Endothelial cell of umbilical vein (primary cell): ENCODE data around the gene TYRP1.

ENCODE experiments used
- EZH2 ChIP-seq: IDR thresholded peaks from 2 replicates; pipeline ENCODE4 v1.6.1; 2012; ENCODE audit warnings: borderline replicate concordance, low read depth, mild to moderate bottlenecking, moderate library complexity, low read length, inconsistent platforms; ENCODE audit not compliant: severe bottlenecking
- JUN ChIP-seq: IDR thresholded peaks from 2 replicates; pipeline ENCODE4 v1.6.1; 2011; ENCODE audit warnings: borderline replicate concordance, low read depth; ENCODE audit not compliant: insufficient read length, insufficient read depth
- MAX ChIP-seq: IDR thresholded peaks from 2 replicates; pipeline ENCODE4 v1.6.1; 2011; ENCODE audit not compliant: insufficient read depth, insufficient read length
- MYC ChIP-seq: IDR thresholded peaks from one replicate; pipeline ENCODE4 v1.6.1; 2011; ENCODE audit warnings: mild to moderate bottlenecking, low read depth, low read length
- POLR2A ChIP-seq: IDR thresholded peaks from 2 replicates; pipeline ENCODE4 v1.6.1; 2012; ENCODE audit warnings: low read depth, mild to moderate bottlenecking, control low read depth, low read length
- POLR2AphosphoS5 ChIP-seq: IDR thresholded peaks from 2 replicates; pipeline ENCODE4 v1.6.1; 2012; ENCODE audit warnings: low read depth, mild to moderate bottlenecking, control low read depth, low read length, moderate library complexity; ENCODE audit not compliant: insufficient read depth
- TF ChIP-seq, protein P1 (sequence below), 2 donors: IDR thresholded peaks; 1 replicate in 1 of 2; 2 replicates in 1 of 2; pipeline ENCODE4 v1.5.1; 2011; ENCODE audit warnings: low read length in 2 of 2, mild to moderate bottlenecking in 2 of 2, moderate library complexity in 2 of 2, control low read depth in 1 of 2, inconsistent platforms in 1 of 2, low read depth in 1 of 2; ENCODE audit not compliant: insufficient read depth in 1 of 2; ENCODE audit errors: extremely low read depth in 1 of 2

DNA sequence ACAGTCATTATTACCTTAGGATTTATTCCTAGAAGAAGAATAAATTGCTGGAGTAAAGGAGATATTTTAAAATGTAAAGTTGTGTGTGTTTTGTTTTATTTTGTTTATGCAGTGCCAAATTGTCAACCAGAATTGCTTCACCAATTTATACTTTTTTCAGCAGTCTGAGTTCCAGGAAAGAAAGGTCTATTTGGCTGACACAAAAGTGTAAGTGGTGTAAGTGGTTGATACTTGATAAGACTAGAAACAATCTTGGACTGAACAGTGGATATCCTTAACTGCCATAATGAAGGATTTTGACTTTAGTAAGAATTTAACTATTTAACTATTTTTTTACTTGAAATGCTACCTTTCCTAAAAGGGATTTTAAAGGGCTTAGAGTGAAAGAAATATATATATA is 37.7 kb downstream of the TYRP1 start:
- TF ChIP-seq, protein P1, sequence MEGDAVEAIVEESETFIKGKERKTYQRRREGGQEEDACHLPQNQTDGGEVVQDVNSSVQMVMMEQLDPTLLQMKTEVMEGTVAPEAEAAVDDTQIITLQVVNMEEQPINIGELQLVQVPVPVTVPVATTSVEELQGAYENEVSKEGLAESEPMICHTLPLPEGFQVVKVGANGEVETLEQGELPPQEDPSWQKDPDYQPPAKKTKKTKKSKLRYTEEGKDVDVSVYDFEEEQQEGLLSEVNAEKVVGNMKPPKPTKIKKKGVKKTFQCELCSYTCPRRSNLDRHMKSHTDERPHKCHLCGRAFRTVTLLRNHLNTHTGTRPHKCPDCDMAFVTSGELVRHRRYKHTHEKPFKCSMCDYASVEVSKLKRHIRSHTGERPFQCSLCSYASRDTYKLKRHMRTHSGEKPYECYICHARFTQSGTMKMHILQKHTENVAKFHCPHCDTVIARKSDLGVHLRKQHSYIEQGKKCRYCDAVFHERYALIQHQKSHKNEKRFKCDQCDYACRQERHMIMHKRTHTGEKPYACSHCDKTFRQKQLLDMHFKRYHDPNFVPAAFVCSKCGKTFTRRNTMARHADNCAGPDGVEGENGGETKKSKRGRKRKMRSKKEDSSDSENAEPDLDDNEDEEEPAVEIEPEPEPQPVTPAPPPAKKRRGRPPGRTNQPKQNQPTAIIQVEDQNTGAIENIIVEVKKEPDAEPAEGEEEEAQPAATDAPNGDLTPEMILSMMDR (IDR thresholded peaks at IDR 0.05; ENCODE audit: extremely low read depth in 1 of 2, insufficient read depth in 1 of 2, low read depth in 1 of 2, low read length in 2 of 2), result no peak
- TF ChIP-seq POLR2A (no peak), EZH2 (no peak), MAX (no peak), MYC (no peak), POLR2AphosphoS5 (no peak), JUN (no peak)
